Measurements from ENCODE around the gene MAPKAPK2.

Gene MAPKAPK2

DNA sequence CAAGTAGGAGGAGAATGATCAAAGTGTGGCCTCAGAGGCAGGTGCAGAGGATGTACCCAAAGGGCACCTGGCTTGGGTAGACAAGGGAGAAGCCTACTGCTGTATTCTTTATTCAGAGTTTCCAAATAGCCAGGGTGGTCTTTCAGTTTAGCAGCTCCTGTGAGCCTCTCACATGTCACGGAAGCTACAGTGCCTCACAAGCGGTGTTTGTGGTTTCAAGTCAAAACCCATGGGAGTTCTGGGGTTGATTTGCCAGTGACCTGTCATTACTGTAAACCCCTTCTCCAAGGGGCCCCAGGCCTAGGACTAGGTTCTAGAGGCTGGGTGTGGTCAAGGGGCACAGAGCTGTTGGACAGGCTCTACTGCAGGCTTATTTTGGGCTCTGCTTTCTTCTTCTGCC is 97.7 kb downstream of the MAPKAPK2 start:
- TF ChIP-seq, protein P1, sequence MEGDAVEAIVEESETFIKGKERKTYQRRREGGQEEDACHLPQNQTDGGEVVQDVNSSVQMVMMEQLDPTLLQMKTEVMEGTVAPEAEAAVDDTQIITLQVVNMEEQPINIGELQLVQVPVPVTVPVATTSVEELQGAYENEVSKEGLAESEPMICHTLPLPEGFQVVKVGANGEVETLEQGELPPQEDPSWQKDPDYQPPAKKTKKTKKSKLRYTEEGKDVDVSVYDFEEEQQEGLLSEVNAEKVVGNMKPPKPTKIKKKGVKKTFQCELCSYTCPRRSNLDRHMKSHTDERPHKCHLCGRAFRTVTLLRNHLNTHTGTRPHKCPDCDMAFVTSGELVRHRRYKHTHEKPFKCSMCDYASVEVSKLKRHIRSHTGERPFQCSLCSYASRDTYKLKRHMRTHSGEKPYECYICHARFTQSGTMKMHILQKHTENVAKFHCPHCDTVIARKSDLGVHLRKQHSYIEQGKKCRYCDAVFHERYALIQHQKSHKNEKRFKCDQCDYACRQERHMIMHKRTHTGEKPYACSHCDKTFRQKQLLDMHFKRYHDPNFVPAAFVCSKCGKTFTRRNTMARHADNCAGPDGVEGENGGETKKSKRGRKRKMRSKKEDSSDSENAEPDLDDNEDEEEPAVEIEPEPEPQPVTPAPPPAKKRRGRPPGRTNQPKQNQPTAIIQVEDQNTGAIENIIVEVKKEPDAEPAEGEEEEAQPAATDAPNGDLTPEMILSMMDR (conservative IDR thresholded peaks at IDR 0.05; ENCODE audit: control insufficient read depth, insufficient read depth, low read depth, low read length), result no peak
- DNase-seq (ENCODE audit: low read depth), result no peak
- no peak overlapping the region for H3K4me3 ChIP-seq (ENCODE audit: control insufficient read depth, low read depth, low read length)

DNA sequence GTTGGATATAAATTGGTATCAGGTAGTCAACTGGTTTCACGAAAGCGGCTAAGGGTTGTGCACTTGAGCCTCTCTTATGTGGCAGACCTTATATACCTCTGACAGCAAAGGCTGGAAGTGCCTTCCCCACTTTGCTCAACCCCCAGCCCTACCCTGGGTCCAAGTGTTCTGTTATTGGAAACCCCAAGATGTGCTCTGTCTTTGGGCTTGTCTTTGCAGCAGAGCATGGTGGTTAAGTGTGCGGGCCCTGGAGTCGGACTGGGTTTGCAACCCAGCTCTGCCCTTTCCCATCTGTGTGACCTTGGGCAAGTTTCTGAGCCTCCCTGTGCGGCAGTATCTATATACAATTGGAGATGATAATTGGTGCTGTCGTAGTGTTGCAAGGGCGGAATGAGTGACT is 98.8 kb downstream of the MAPKAPK2 start:
- TF ChIP-seq, protein P1 (conservative IDR thresholded peaks at IDR 0.05; ENCODE audit: control insufficient read depth, insufficient read depth, low read depth, low read length), result no peak
- DNase-seq (ENCODE audit: low read depth), result no peak
- no peak overlapping the region for H3K4me3 ChIP-seq (ENCODE audit: control insufficient read depth, low read depth, low read length)
